RWPE1 (cell line): ENCODE results near the gene SYNGR2.
"Not testable (repeated sequence)": the region's sequence is repeated elsewhere in the genome, so short reads cannot be mapped to it uniquely, and the experiment has no call there.

Source experiments
- CTCF ChIA-PET: fragments of 350-600 bp; sonication (Branson Sonifier 250); formaldehyde crosslinking; extraction: SDS; loops from one replicate; lab custom pipeline; 2021; lab: Yijun Ruan, JAX
- POLR2A ChIA-PET: fragments of 400-600 bp; formaldehyde crosslinking; extraction: SDS; loops from one replicate; lab custom pipeline; 2020; ENCODE audit warnings: antibody characterized with exemption; ENCODE audit not compliant: low non-redundant PET; lab: Yijun Ruan, JAX
- DNase-seq: peaks from one replicate; pipeline ENCODE4 v3.0.0; 2012; ENCODE audit warnings: low spot score
- H3K27ac ChIP-seq: fragments of 450-650 bp; 2 replicates; pipeline ENCODE4 v1.5.1; 2017
- CTCF ChIP-seq: fragments of 450-650 bp; conservative IDR thresholded peaks from 2 replicates; pipeline ENCODE4 v1.5.1; 2017; ENCODE audit warnings: low read depth, mild to moderate bottlenecking

The SYNGR2 gene

GRCh38 chr17:78135858-78136500 lies 32.4 kb upstream of the SYNGR2 start:
- POLR2A ChIA-PET = no interaction called here
- no peak for DNase-seq
- no peak for TF ChIP-seq CTCF
- no peak overlapping the region for H3K27ac ChIP-seq
- CTCF ChIA-PET = interaction anchor here (0.6 kb wide), 1 partner anchor 23 kb away, joined by 3 read pairs; no protein-coding TSS in a partner anchor

GRCh38 chr17:78137392-78138203 lies 30.8 kb upstream of the SYNGR2 start:
- no peak for DNase-seq
- POLR2A ChIA-PET = interaction anchor here (0.6 kb wide), 1 partner anchor 30 kb away, joined by 7 read pairs; no protein-coding TSS in a partner anchor
- H3K27ac ChIP-seq = peak overlapping the region; percentile 92; the same call in 1 of the 2 replicates
- CTCF ChIA-PET = interaction anchor here (1.1 to 1.7 kb wide), 4 partner anchors 8 to 41 kb away, joined by 3 to 6 read pairs (median 4); partner anchors contain the start of gene TMC8
- TF ChIP-seq CTCF = peak; percentile 37

GRCh38 chr17:78138204-78139060 lies 29.9 kb upstream of the SYNGR2 start:
- CTCF ChIA-PET = interaction anchor here (0.6 to 1.7 kb wide), 5 partner anchors 9 to 99 kb away, joined by 3 to 6 read pairs (median 4); partner anchors contain the start of gene TMC8

GRCh38 chr17:78139861-78140168 lies 28.6 kb upstream of the SYNGR2 start:
- ChIA-PET CTCF (interaction anchor here (0.6 to 0.7 kb wide), 3 partner anchors 41 to 185 kb away, joined by 3 to 8 read pairs (median 4); no protein-coding TSS in a partner anchor), POLR2A (interaction anchor here (0.7 kb wide), 1 partner anchor 42 kb away, joined by 3 read pairs; no protein-coding TSS in a partner anchor)
- peak overlapping the region; percentile 92 for H3K27ac ChIP-seq
- not testable (repeated sequence) for DNase-seq

More at GRCh38 chr17:78138204-78139060, 29.9 kb upstream of the SYNGR2 start:
- H3K27ac ChIP-seq = peak overlapping the region; percentile 92
- POLR2A ChIA-PET = interaction anchor here (0.6 kb wide), 1 partner anchor 29 kb away, joined by 7 read pairs; no protein-coding TSS in a partner anchor
- DNase-seq = no peak
- no peak for TF ChIP-seq CTCF

GRCh38 chr17:78140169-78141051 lies 28.0 kb upstream of the SYNGR2 start:
- no peak for TF ChIP-seq CTCF
- CTCF ChIA-PET = interaction anchor here (0.6 to 0.7 kb wide), 3 partner anchors 40 to 186 kb away, joined by 3 to 8 read pairs (median 4); no protein-coding TSS in a partner anchor
- DNase-seq = peak; percentile 96
- H3K27ac ChIP-seq = peak overlapping the region; percentile 92
- POLR2A ChIA-PET = interaction anchor here (0.7 kb wide), 1 partner anchor 42 kb away, joined by 3 read pairs; no protein-coding TSS in a partner anchor
